ENCODE data around the gene ATF6. TPM values are rescaled to one million over a fixed set of nuclear protein-coding genes. Genes with fewer than 3 reads are reported as not detected.

The ATF6 gene
- total and polyA plus RNA-seq, 2 of the 4 experiments (the other 2 are of a cell fraction): 12.2 to 17.6 TPM

DNA sequence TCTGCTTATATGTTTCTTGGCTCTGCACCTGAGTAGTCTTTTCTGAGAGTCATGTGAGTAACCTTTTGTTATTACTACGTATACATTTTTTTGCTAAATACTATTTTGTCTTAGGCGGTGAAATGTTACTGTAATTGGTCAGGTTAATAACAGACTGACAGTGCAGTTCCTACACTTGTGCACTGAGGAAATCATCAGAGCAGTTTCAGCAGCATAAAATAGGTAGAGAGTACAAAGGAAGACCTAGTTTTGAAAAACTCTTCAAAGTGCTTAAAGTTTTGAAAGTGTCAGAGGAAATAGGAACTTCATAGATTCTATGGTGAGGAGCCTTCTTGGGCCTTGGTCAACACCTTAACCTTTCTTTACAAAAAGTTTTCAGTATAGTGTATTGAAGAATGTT is 11.1 kb downstream of the ATF6 start:
- H3K4me1 ChIP-seq (ENCODE audit: control insufficient read depth, insufficient read depth, low read length): peaks cover 3% of the 10 kb centered on the region
- intact Hi-C loops (cut with micrococcal nuclease) (no loop called here), dilution Hi-C loops (cut with HindIII; ENCODE audit: low sequenced_read_pairs, unreplicated experiment) (no loop called here), in situ Hi-C loops (cut with MboI; ENCODE audit: low sequenced_read_pairs) (loop anchor here (25.0 kb wide), 2 partner anchors 460 to 610 kb away; partner anchors contain the start of genes C1orf226 and SPATA46)
- no TSS peak for BruUV-seq (replicated peaks)
- no peak overlapping the region for H3K27ac ChIP-seq (ENCODE audit: insufficient read depth, low read length)
- ATAC-seq (ENCODE audit: low read depth): no peak
- no peak overlapping the region for H2AK5ac ChIP-seq (ENCODE audit: low read depth, low read length)
- no peak overlapping the region for H2AFZ ChIP-seq (replicated peaks; ENCODE audit: low read length, poor library complexity)
- H3K4me3 ChIP-seq (ENCODE audit: insufficient read depth, low read depth, low read length): no peak overlapping the region
- H4K20me1 ChIP-seq (ENCODE audit: insufficient read depth, low read length): no peaks in the 10 kb centered on the region
- H3K9me3 ChIP-seq (ENCODE audit: control insufficient read depth, insufficient read depth, low read length): no peaks in the 10 kb centered on the region
- no peak for DNase-seq
- H4K8ac ChIP-seq (ENCODE audit: low read depth in 2 of 2, low read length in 2 of 2): no peak overlapping the region
- no peak overlapping the region for H3K4me2 ChIP-seq (ENCODE audit: low read depth, low read length)
- H3K18ac ChIP-seq (ENCODE audit: low read depth, low read length): no peak overlapping the region
- H4K5ac ChIP-seq (ENCODE audit: low read depth, low read length): no peak overlapping the region
- no peak overlapping the region for H3K9ac ChIP-seq (ENCODE audit: low read depth, low read length)
- ChIA-PET CTCF (no interaction called here), POLR2A (ENCODE audit: unreplicated experiment) (no interaction called here)
- H2BK5ac ChIP-seq (ENCODE audit: low read depth, low read length, poor library complexity, severe bottlenecking): no peak overlapping the region
- TF ChIP-seq MAZ (IDR thresholded peaks at IDR 0.05; ENCODE audit: borderline replicate concordance, low read depth, low read length) (no peak), NFE2L2 (IDR thresholded peaks at IDR 0.05; ENCODE audit: low read depth, low read length) (no peak), POLR2A (IDR thresholded peaks at IDR 0.05; ENCODE audit: low read depth, low read length) (no peak), FOS (IDR thresholded peaks at IDR 0.05; ENCODE audit: low read depth, low read length) (no peak), RCOR1 (IDR thresholded peaks at IDR 0.05; ENCODE audit: insufficient replicate concordance, low read length) (no peak), CEBPB (IDR thresholded peaks at IDR 0.05; ENCODE audit: low read depth, low read length) (no peak), SMC3 (IDR thresholded peaks at IDR 0.05; ENCODE audit: low read depth, low read length) (no peak), BHLHE40 (IDR thresholded peaks at IDR 0.05; ENCODE audit: low read depth, low read length) (no peak), RFX5 (IDR thresholded peaks at IDR 0.05; ENCODE audit: low read depth, low read length) (no peak), CHD1 (IDR thresholded peaks at IDR 0.05; ENCODE audit: low read depth, low read length) (no peak), MAFK (IDR thresholded peaks at IDR 0.05; ENCODE audit: low read depth, low read length) (no peak), MXI1 (IDR thresholded peaks at IDR 0.05; ENCODE audit: borderline replicate concordance, low read depth, low read length) (no peak)
- TF ChIP-seq, protein P1, sequence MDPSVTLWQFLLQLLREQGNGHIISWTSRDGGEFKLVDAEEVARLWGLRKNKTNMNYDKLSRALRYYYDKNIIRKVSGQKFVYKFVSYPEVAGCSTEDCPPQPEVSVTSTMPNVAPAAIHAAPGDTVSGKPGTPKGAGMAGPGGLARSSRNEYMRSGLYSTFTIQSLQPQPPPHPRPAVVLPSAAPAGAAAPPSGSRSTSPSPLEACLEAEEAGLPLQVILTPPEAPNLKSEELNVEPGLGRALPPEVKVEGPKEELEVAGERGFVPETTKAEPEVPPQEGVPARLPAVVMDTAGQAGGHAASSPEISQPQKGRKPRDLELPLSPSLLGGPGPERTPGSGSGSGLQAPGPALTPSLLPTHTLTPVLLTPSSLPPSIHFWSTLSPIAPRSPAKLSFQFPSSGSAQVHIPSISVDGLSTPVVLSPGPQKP (IDR thresholded peaks at IDR 0.05; ENCODE audit: borderline replicate concordance, low read depth, low read length): no peak
- no peaks in the 10 kb centered on the region for H3K27me3 ChIP-seq (ENCODE audit: control insufficient read depth, insufficient read depth, low read length)
- no peak overlapping the region for H3K56ac ChIP-seq (ENCODE audit: extremely low read depth, insufficient read depth, low read length)
- H4K91ac ChIP-seq (ENCODE audit: insufficient read depth, low read depth, low read length): no peak overlapping the region
- H3K9me1 ChIP-seq (ENCODE audit: insufficient read depth, low read length): no peaks in the 10 kb centered on the region; the same call in 1 of the 2 replicates
- 0 out of 2 replicates have a peak, but pooled peaks cover 3% of the 10 kb centered on the region for H3K36me3 ChIP-seq (ENCODE audit: control insufficient read depth, insufficient read depth, low read length)
- no CpG with 5 or more reads among the region's 2 CpGs for WGBS, 2 experiments (ENCODE audit: extremely low coverage in 2 of 2, insufficient read length in 1 of 2)
- H2BK15ac ChIP-seq (ENCODE audit: low read depth, low read length): no peak overlapping the region
- H3K79me1 ChIP-seq (ENCODE audit: low read depth in 1 of 2, low read length in 2 of 2): peaks cover 20 to 29% of the 10 kb centered on the region in 2 experiments
- H2BK20ac ChIP-seq (ENCODE audit: low read depth, low read length): no peak overlapping the region
- no peak overlapping the region for H3K23ac ChIP-seq (ENCODE audit: low read depth, low read length)
- H3K14ac ChIP-seq (replicated peaks; ENCODE audit: low read depth, low read length): no peak overlapping the region
- no peak overlapping the region for H2BK120ac ChIP-seq (ENCODE audit: low read depth, low read length)
- H3K4ac ChIP-seq (ENCODE audit: low read depth, low read length): no peak overlapping the region
- H2AK9ac ChIP-seq (replicated peaks; ENCODE audit: low read depth, low read length, poor library complexity): no peak overlapping the region
